OCI-LY1 (cell line): ENCODE results near the gene DZIP1L.

Experiments used
- H2AFZ ChIP-seq: fragments of 200-600 bp; sonication (generic), shearing (Covaris generic); 2 replicates; pipeline ENCODE4 v1.6.0; 2014; ENCODE audit warnings: antibody characterized with exemption, mild to moderate bottlenecking, low read length
- H3F3A ChIP-seq: fragments of 200-600 bp; sonication (generic), shearing (Covaris generic); 2 replicates; pipeline ENCODE4 v1.6.0; 2014; ENCODE audit warnings: mild to moderate bottlenecking, antibody characterized with exemption, low read length, moderate library complexity; ENCODE audit not compliant: insufficient read depth
- H3K27ac ChIP-seq: fragments of 200-600 bp; sonication (generic); 2 replicates; pipeline ENCODE4 v1.5.1; 2014; ENCODE audit warnings: low read length, mixed run types, mild to moderate bottlenecking, low read depth; ENCODE audit not compliant: poor library complexity, severe bottlenecking
- H3K27me3 ChIP-seq: fragments of 200-600 bp; sonication (generic); 2 replicates; pipeline ENCODE4 v1.6.0; 2014; ENCODE audit warnings: antibody characterized with exemption, mild to moderate bottlenecking, low read length, moderate library complexity; ENCODE audit not compliant: insufficient read depth
- H3K36me3 ChIP-seq: fragments of 200-600 bp; sonication (generic); 2 replicates; pipeline ENCODE4 v1.6.1; 2014; ENCODE audit warnings: mild to moderate bottlenecking, antibody characterized with exemption, low read length, moderate library complexity, mixed read lengths; ENCODE audit not compliant: insufficient read depth
- H3K4me1 ChIP-seq: fragments of 200-600 bp; sonication (generic); 2 replicates; pipeline ENCODE4 v1.5.1; 2014; ENCODE audit warnings: mild to moderate bottlenecking, low read length, moderate library complexity; ENCODE audit not compliant: insufficient read depth, severe bottlenecking
- H3K4me2 ChIP-seq: fragments of 200-600 bp; sonication (generic), shearing (Covaris generic); 2 replicates; pipeline ENCODE4 v1.6.1; 2014; ENCODE audit warnings: low read length
- H3K4me3 ChIP-seq: fragments of 200-600 bp; sonication (generic); 2 replicates; pipeline ENCODE4 v1.5.1; 2014; ENCODE audit warnings: low read length, low read depth, mild to moderate bottlenecking, mixed read lengths; ENCODE audit not compliant: poor library complexity, severe bottlenecking
- H3K79me2 ChIP-seq: fragments of 200-600 bp; shearing (Covaris generic); 2 replicates; pipeline ENCODE4 v1.6.1; 2016; ENCODE audit warnings: mixed run types, low read length, mixed read lengths; ENCODE audit not compliant: insufficient read depth
- H3K9ac ChIP-seq: fragments of 200-600 bp; sonication (generic), shearing (Covaris generic); 2 replicates; pipeline ENCODE4 v1.6.1; 2014; ENCODE audit warnings: mild to moderate bottlenecking, low read length, mixed read lengths
- H3K9me2 ChIP-seq: fragments of 200-600 bp; sonication (generic), shearing (Covaris generic); 2 replicates; pipeline ENCODE4 v1.6.1; 2014; ENCODE audit warnings: low read depth, mild to moderate bottlenecking, low read length, mixed read lengths
- H3K9me3 ChIP-seq: fragments of 200-600 bp; shearing (Covaris generic); 2 replicates; pipeline ENCODE4 v1.6.1; 2014; ENCODE audit warnings: low read length, mixed read lengths
- H4K20me1 ChIP-seq: fragments of 200-600 bp; sonication (generic), shearing (Covaris generic); 2 replicates; pipeline ENCODE4 v1.6.0; 2016; ENCODE audit warnings: mild to moderate bottlenecking, low read length; ENCODE audit not compliant: insufficient read depth
- CTCF ChIP-seq: fragments of 200-600 bp; sonication (generic), shearing (Covaris generic); IDR thresholded peaks from 2 replicates; pipeline ENCODE4 v1.5.1; 2017; ENCODE audit warnings: mild to moderate bottlenecking, antibody characterized with exemption, low read length, moderate library complexity, mixed read lengths
- EZH2 ChIP-seq: fragments of 200-600 bp; sonication (generic), shearing (Covaris generic); IDR thresholded peaks from 2 replicates; pipeline ENCODE4 v1.8.0; 2017; ENCODE audit warnings: borderline replicate concordance, mixed run types, mild to moderate bottlenecking, antibody characterized with exemption, low read length, moderate library complexity, mixed read lengths

DZIP1L gene

GRCh38 chr3:138135833-138136194, 20.4 kb upstream of the DZIP1L start:
- H3K27ac ChIP-seq: no peak overlapping the region
- H4K20me1 ChIP-seq: no peaks in the 10 kb centered on the region
- no peak overlapping the region for H3K4me2 ChIP-seq
- no peaks in the 10 kb centered on the region for H3K9me3 ChIP-seq
- H3K79me2 ChIP-seq: no peaks in the 10 kb centered on the region
- no peaks in the 10 kb centered on the region for H3K9me2 ChIP-seq
- no peak overlapping the region for H3K9ac ChIP-seq
- no peaks in the 10 kb centered on the region for H3K36me3 ChIP-seq
- no peaks in the 10 kb centered on the region for H3K4me1 ChIP-seq
- no peaks in the 10 kb centered on the region for H3F3A ChIP-seq
- no peaks in the 10 kb centered on the region for H3K27me3 ChIP-seq
- no peak overlapping the region for H3K4me3 ChIP-seq
- no peak overlapping the region for H2AFZ ChIP-seq
- TF ChIP-seq CTCF: no peak
- no peak for TF ChIP-seq EZH2

- H3K4me3 ChIP-seq: no peak overlapping the region
- H3F3A ChIP-seq: no peaks in the 10 kb centered on the region
- no peaks in the 10 kb centered on the region for H3K9me2 ChIP-seq
- H2AFZ ChIP-seq: no peak overlapping the region
- H3K9me3 ChIP-seq: no peaks in the 10 kb centered on the region
- H3K27me3 ChIP-seq: no peaks in the 10 kb centered on the region
- no peaks in the 10 kb centered on the region for H3K36me3 ChIP-seq
- H3K4me1 ChIP-seq: no peaks in the 10 kb centered on the region
- no peaks in the 10 kb centered on the region for H4K20me1 ChIP-seq
- no peak overlapping the region for H3K9ac ChIP-seq
- no peak overlapping the region for H3K4me2 ChIP-seq
- H3K27ac ChIP-seq: no peak overlapping the region
- no peaks in the 10 kb centered on the region for H3K79me2 ChIP-seq
- TF ChIP-seq CTCF: no peak
- no peak for TF ChIP-seq EZH2
These were observed 19.9 kb upstream of the DZIP1L start for GRCh38 chr3:138135146-138135832.

GRCh38 chr3:138132239-138132638, 16.8 kb upstream of the DZIP1L start, which contains the start of gene A4GNT:
Gene A4GNT (minus strand): TSS chr3:138132390. CDS start chr3:138131256, 1,134 bp downstream.
- no peaks in the 10 kb centered on the region for H3K9me3 ChIP-seq
- no peak within 1 kb of the TSS for H3K27ac ChIP-seq
- H3K27me3 ChIP-seq: no peaks in the 10 kb centered on the region
- H3K4me2 ChIP-seq: no peak within 1 kb of the TSS
- H4K20me1 ChIP-seq: no peaks in the 10 kb centered on the region
- no peaks in the 10 kb centered on the region for H3K79me2 ChIP-seq
- H3F3A ChIP-seq: no peaks in the 10 kb centered on the region
- no peaks in the 10 kb centered on the region for H3K4me1 ChIP-seq
- no peak for TF ChIP-seq EZH2
- no peak for TF ChIP-seq CTCF
- no peak within 1 kb of the TSS for H2AFZ ChIP-seq
- H3K36me3 ChIP-seq: no peaks in the 10 kb centered on the region
- H3K9me2 ChIP-seq: no peaks in the 10 kb centered on the region
- no peak within 1 kb of the TSS for H3K9ac ChIP-seq
- no peak within 1 kb of the TSS for H3K4me3 ChIP-seq
